HCT116 (cell line): ENCODE data around the gene CHST11. TPM values are rescaled to one million over a fixed set of nuclear protein-coding genes. Genes with fewer than 3 reads are reported as not detected.

Experiments used
- ATAC-seq: fragments of 200-7000 bp; cut with Tn5 transposase; 2 replicates; pipeline ENCODE4 v1.9.1; 2020; ENCODE audit warnings: mild to moderate bottlenecking, moderate library complexity
- BruUV-seq: library from RNA; stranded (reverse); fragments of 400-500 nt; replicated peaks from 2 replicates; lab custom pipeline; 2021; lab: Mats Ljungman, UMichigan
- CTCF ChIA-PET: fragments of 300-600 bp; sonication (Branson Sonifier 250); formaldehyde crosslinking; loops from one replicate; lab custom pipeline; 2021; ENCODE audit warnings: antibody characterized with exemption; lab: Charles Lee
- POLR2A ChIA-PET: fragments of 300-600, 350-600 bp; sonication (Branson Sonifier 250); formaldehyde crosslinking; loops from one replicate; lab custom pipeline; 2021; ENCODE audit warnings: antibody characterized with exemption; lab: Charles Lee
- RAD21 ChIA-PET, 2 experiments: fragments of 300-600 bp; sonication (Branson Sonifier 250); formaldehyde crosslinking; loops; one replicate each; lab custom pipeline; 2023; ENCODE audit warnings: low total read pairs in 2 of 2; ENCODE audit not compliant: uncharacterized antibody in 2 of 2, unreplicated experiment in 2 of 2, low non-redundant PET in 1 of 2; lab: Charles Lee
- DNase-seq: peaks from one replicate; pipeline ENCODE4 v3.0.0-alpha.2; 2010; ENCODE audit warnings: low read depth, low spot score
- H2AFZ ChIP-seq: fragments of 200-600 bp; shearing (Covaris generic), sonication (generic); 2 replicates; pipeline ENCODE4 v1.6.1; 2017; ENCODE audit warnings: low read depth, mixed run types, mixed read lengths, antibody characterized with exemption, low read length; ENCODE audit not compliant: poor library complexity, severe bottlenecking
- H3K27ac ChIP-seq: 2 replicates; pipeline ENCODE4 v1.5.1; 2012; ENCODE audit warnings: low read depth, low read length
- H3K27me3 ChIP-seq: fragments of 200-600 bp; sonication (generic); 2 replicates; pipeline ENCODE4 v1.6.1; 2016; ENCODE audit warnings: mixed run types, low read length, mixed read lengths; ENCODE audit not compliant: insufficient read depth
- H3K36me3 ChIP-seq, 2 experiments: fragments of 200-500 bp in 1 of 2; fragments of 200-600 bp in 1 of 2; sonication (Bioruptor generic) in 1 of 2; sonication (generic) in 1 of 2; 2 replicates each; pipeline versions ENCODE4 v1.5.1 to v1.6.1; 2014 to 2016; ENCODE audit warnings: low read length in 2 of 2, inconsistent platforms in 1 of 2, mixed read lengths in 1 of 2, mixed run types in 1 of 2; ENCODE audit not compliant: insufficient read depth in 2 of 2, control insufficient read depth in 1 of 2
- H3K4me1 ChIP-seq, 2 experiments: fragments of 200-600 bp in 1 of 2; sonication (generic) in 1 of 2; 2 replicates each; pipeline versions ENCODE4 v1.5.1 to v1.6.1; 2012 to 2017; ENCODE audit warnings: low read length in 2 of 2, inconsistent platforms in 1 of 2, mild to moderate bottlenecking in 1 of 2, mixed read lengths in 1 of 2, mixed run types in 1 of 2, moderate library complexity in 1 of 2; ENCODE audit not compliant: insufficient read depth in 2 of 2, control insufficient read depth in 1 of 2
- H3K4me2 ChIP-seq: fragments of 200-600 bp; sonication (generic); 2 replicates; pipeline ENCODE4 v1.6.1; 2017; ENCODE audit warnings: mixed run types, low read length, mixed read lengths
- H3K4me3 ChIP-seq, 2 experiments: fragments of 200-600 bp in 1 of 2; sonication (generic) in 1 of 2; replicated peaks in 1 of 2; 2 replicates each; pipeline ENCODE4 v1.5.1; 2011 to 2016; ENCODE audit warnings: low read length in 2 of 2, control low read depth in 1 of 2, low read depth in 1 of 2, mild to moderate bottlenecking in 1 of 2, mixed read lengths in 1 of 2, mixed run types in 1 of 2
- H3K79me2 ChIP-seq: fragments of 200-600 bp; sonication (generic); 2 replicates; pipeline ENCODE4 v1.6.1; 2017; ENCODE audit warnings: mild to moderate bottlenecking, mixed run types, low read length, moderate library complexity, mixed read lengths; ENCODE audit not compliant: insufficient read depth
- H3K9ac ChIP-seq: fragments of 200-600 bp; sonication (generic); 2 replicates; pipeline ENCODE4 v1.6.1; 2016; ENCODE audit warnings: low read length, mixed read lengths
- H3K9me2 ChIP-seq: fragments of 200-600 bp; sonication (generic), shearing (Covaris generic); 2 replicates; pipeline ENCODE4 v1.6.1; 2017; ENCODE audit warnings: mixed run types, mild to moderate bottlenecking, moderate library complexity; ENCODE audit not compliant: insufficient read depth
- H3K9me3 ChIP-seq, 2 experiments: fragments of 200-500 bp in 1 of 2; fragments of 200-600 bp in 1 of 2; sonication (Bioruptor generic) in 1 of 2; sonication (generic) in 1 of 2; 2 replicates each; pipeline ENCODE4 v1.6.1; 2014 to 2017; ENCODE audit warnings: low read length in 2 of 2, mixed read lengths in 2 of 2, inconsistent platforms in 1 of 2, low read depth in 1 of 2, mild to moderate bottlenecking in 1 of 2, mixed run types in 1 of 2, moderate library complexity in 1 of 2; ENCODE audit not compliant: control insufficient read depth in 1 of 2, insufficient read depth in 1 of 2
- H4K20me1 ChIP-seq: fragments of 200-600 bp; sonication (generic), shearing (Covaris generic); 2 replicates; pipeline ENCODE4 v1.6.1; 2017; ENCODE audit warnings: mixed run types, mild to moderate bottlenecking, moderate library complexity; ENCODE audit not compliant: insufficient read depth
- ATF3 ChIP-seq: IDR thresholded peaks from 2 replicates; pipeline ENCODE4 v1.6.1; 2012
- CBX3 ChIP-seq: IDR thresholded peaks from 2 replicates; pipeline ENCODE4 v1.6.1; 2012; ENCODE audit warnings: low read depth
- CEBPB ChIP-seq: IDR thresholded peaks from 2 replicates; pipeline ENCODE4 v1.6.1; 2012; ENCODE audit warnings: low read depth
- CTCF ChIP-seq, 3 experiments: fragments of 200-600 bp in 1 of 3; sonication (generic) in 1 of 3; IDR thresholded peaks in 2 of 3; conservative IDR thresholded peaks in 1 of 3; 2 replicates each; pipeline ENCODE4 v1.5.1; 2012 to 2017; ENCODE audit warnings: low read depth in 2 of 3, low read length in 2 of 3, antibody characterized with exemption in 1 of 3, borderline replicate concordance in 1 of 3, control low read depth in 1 of 3, mild to moderate bottlenecking in 1 of 3, mixed read lengths in 1 of 3, mixed run types in 1 of 3, moderate library complexity in 1 of 3; ENCODE audit not compliant: insufficient read depth in 1 of 3
- EGR1 ChIP-seq: IDR thresholded peaks from 2 replicates; pipeline ENCODE4 v1.6.1; 2012; ENCODE audit warnings: low read depth
- ELF1 ChIP-seq: IDR thresholded peaks from 2 replicates; pipeline ENCODE4 v1.6.1; 2012; ENCODE audit warnings: low read depth, borderline replicate concordance
- EZH2 ChIP-seq: fragments of 200-600 bp; sonication (generic); IDR thresholded peaks from 2 replicates; pipeline ENCODE4 v1.6.1; 2017; ENCODE audit warnings: antibody characterized with exemption, mixed run types
- EZH2phosphoT487 ChIP-seq: fragments of 200-600 bp; IDR thresholded peaks from 2 replicates; pipeline ENCODE4 v1.6.1; 2018; ENCODE audit warnings: antibody characterized with exemption, borderline replicate concordance
- FOSL1 ChIP-seq: IDR thresholded peaks from 2 replicates; pipeline ENCODE4 v1.6.1; 2012; ENCODE audit warnings: low read depth
- POLR2AphosphoS5 ChIP-seq: IDR thresholded peaks from 2 replicates; pipeline ENCODE4 v1.6.1; 2011; ENCODE audit warnings: mild to moderate bottlenecking, low read depth, low read length, moderate library complexity
- RAD21 ChIP-seq: IDR thresholded peaks from 2 replicates; pipeline ENCODE4 v1.6.1; 2012; ENCODE audit warnings: low read depth, mild to moderate bottlenecking
- SIN3A ChIP-seq: IDR thresholded peaks from 2 replicates; pipeline ENCODE4 v1.6.1; 2012; ENCODE audit warnings: low read depth
- SP1 ChIP-seq: IDR thresholded peaks from 2 replicates; pipeline ENCODE4 v1.6.1; 2012; ENCODE audit warnings: low read depth
- SRF ChIP-seq: IDR thresholded peaks from 2 replicates; pipeline ENCODE4 v1.6.1; 2012; ENCODE audit warnings: low read depth
- TCF7L2 ChIP-seq: IDR thresholded peaks from 2 replicates; pipeline ENCODE4 v1.7.0; 2011; ENCODE audit warnings: borderline replicate concordance, inconsistent platforms; ENCODE audit not compliant: insufficient read depth, insufficient read length; ENCODE audit errors: extremely low read depth
- YY1 ChIP-seq: IDR thresholded peaks from 2 replicates; pipeline ENCODE4 v1.6.1; 2011; ENCODE audit warnings: low read length, low read depth, moderate library complexity, mild to moderate bottlenecking; ENCODE audit not compliant: insufficient replicate concordance; ENCODE audit errors: extremely low read depth
- ZBTB33 ChIP-seq: IDR thresholded peaks from 2 replicates; pipeline ENCODE4 v1.6.1; 2011; ENCODE audit warnings: mild to moderate bottlenecking, low read length, moderate library complexity; ENCODE audit not compliant: insufficient replicate concordance; ENCODE audit errors: extremely low read depth
- ZFX ChIP-seq: fragments of 450-650 bp; IDR thresholded peaks from 2 replicates; pipeline ENCODE4 v1.6.1; 2017
- ZNF274 ChIP-seq: fragments of 200-500 bp; sonication (Bioruptor generic); IDR thresholded peaks from 2 replicates; pipeline ENCODE4 v1.6.1; 2014; ENCODE audit warnings: mild to moderate bottlenecking, low read depth, low read length, inconsistent platforms
- intact Hi-C: fragments of 100-400 bp; cut with micrococcal nuclease; formaldehyde crosslinking; loops from 2 replicates; pipeline ENCODE4 v1.10.0; 2022
- total RNA-seq: library from RNA; stranded (reverse); gene quantifications from one replicate; pipeline ENCODE4 v1.2.1, GENCODE V29; 2021; ENCODE audit not compliant: unreplicated experiment
- TF ChIP-seq, protein P1 (sequence below): IDR thresholded peaks from 2 replicates; pipeline ENCODE4 v1.6.1; 2012; ENCODE audit warnings: low read depth

The CHST11 gene
- total RNA-seq, 1 experiment from 2014 or later = 10.1 TPM

GRCh38 chr12:104547235-104547634 lies 90.5 kb downstream of the CHST11 start:
- ChIA-PET RAD21 (no interaction called here), CTCF (no interaction called here), POLR2A (no interaction called here)
- Histone ChIP-seq H2AFZ (no peak overlapping the region), H4K20me1 (no peaks in the 10 kb centered on the region), H3K27ac (no peak overlapping the region), H3K36me3 (no peaks in the 10 kb centered on the region), H3K79me2 (no peaks in the 10 kb centered on the region), H3K27me3 (no peaks in the 10 kb centered on the region), H3K4me2 (no peak overlapping the region), H3K9me3 (no peaks in the 10 kb centered on the region), H3K4me3 (no peak overlapping the region), H3K9ac (no peak overlapping the region), H3K9me2 (no peaks in the 10 kb centered on the region), H3K4me1 (peaks cover 4 to 15% of the 10 kb centered on the region in 2 experiments; a peak in 3 of 4 replicates)
- BruUV-seq = no TSS peak
- no peak for DNase-seq
- no peak for ATAC-seq
- intact Hi-C loops = no loop called here
- TF ChIP-seq FOSL1 (no peak), RAD21 (no peak), ZNF274 (no peak), ZFX (no peak), EZH2phosphoT487 (no peak), EZH2 (no peak), ELF1 (no peak), CEBPB (no peak), YY1 (no peak), POLR2AphosphoS5 (no peak), ATF3 (no peak), TCF7L2 (no peak), SP1 (no peak), SIN3A (no peak), CBX3 (no peak), CTCF (IDR thresholded peaks at IDR 0.05 in 2 of 3, conservative IDR thresholded peaks at IDR 0.05 in 1 of 3; ENCODE audit: borderline replicate concordance in 1 of 3, insufficient read depth in 1 of 3, low read depth in 2 of 3, low read length in 2 of 3) (no peak), ZBTB33 (no peak), EGR1 (no peak), SRF (no peak)
- TF ChIP-seq, protein P1, sequence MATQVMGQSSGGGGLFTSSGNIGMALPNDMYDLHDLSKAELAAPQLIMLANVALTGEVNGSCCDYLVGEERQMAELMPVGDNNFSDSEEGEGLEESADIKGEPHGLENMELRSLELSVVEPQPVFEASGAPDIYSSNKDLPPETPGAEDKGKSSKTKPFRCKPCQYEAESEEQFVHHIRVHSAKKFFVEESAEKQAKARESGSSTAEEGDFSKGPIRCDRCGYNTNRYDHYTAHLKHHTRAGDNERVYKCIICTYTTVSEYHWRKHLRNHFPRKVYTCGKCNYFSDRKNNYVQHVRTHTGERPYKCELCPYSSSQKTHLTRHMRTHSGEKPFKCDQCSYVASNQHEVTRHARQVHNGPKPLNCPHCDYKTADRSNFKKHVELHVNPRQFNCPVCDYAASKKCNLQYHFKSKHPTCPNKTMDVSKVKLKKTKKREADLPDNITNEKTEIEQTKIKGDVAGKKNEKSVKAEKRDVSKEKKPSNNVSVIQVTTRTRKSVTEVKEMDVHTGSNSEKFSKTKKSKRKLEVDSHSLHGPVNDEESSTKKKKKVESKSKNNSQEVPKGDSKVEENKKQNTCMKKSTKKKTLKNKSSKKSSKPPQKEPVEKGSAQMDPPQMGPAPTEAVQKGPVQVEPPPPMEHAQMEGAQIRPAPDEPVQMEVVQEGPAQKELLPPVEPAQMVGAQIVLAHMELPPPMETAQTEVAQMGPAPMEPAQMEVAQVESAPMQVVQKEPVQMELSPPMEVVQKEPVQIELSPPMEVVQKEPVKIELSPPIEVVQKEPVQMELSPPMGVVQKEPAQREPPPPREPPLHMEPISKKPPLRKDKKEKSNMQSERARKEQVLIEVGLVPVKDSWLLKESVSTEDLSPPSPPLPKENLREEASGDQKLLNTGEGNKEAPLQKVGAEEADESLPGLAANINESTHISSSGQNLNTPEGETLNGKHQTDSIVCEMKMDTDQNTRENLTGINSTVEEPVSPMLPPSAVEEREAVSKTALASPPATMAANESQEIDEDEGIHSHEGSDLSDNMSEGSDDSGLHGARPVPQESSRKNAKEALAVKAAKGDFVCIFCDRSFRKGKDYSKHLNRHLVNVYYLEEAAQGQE = no peak
